Fibroblast of skin of back (primary cell): Measurements from ENCODE around the gene TTC1.
A peak's percentile ranks its signal among the peaks of the same experiment; 100 is the strongest.
"Not testable (repeated sequence)": the region's sequence is repeated elsewhere in the genome, so short reads cannot be mapped to it uniquely, and the experiment has no call there.

Experiments used
- DNase-seq: peaks from one replicate; pipeline ENCODE4 v3.0.0-alpha.2; 2013

The TTC1 gene

DNA sequence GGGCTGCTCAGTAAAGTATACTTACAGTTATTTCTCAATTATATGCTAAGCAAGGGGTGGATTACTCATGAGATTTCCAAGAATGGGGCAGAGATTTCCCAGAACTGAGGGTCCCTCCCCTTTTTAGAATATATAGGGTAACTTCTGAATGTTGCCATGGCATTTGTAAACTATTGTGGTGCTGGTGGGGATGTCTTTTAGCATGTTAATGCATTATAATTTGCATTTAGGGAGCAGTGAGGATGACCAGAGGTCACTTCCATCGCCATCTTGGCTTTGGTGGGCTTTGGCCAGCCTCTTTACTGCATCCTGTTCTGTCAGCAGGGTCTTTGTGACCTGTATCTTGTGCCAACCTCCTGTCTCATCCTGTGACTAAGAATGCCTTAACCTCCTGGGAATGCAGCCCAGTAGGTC, 35.5 kb downstream of the TTC1 start:
- DNase-seq = no peak

DNA sequence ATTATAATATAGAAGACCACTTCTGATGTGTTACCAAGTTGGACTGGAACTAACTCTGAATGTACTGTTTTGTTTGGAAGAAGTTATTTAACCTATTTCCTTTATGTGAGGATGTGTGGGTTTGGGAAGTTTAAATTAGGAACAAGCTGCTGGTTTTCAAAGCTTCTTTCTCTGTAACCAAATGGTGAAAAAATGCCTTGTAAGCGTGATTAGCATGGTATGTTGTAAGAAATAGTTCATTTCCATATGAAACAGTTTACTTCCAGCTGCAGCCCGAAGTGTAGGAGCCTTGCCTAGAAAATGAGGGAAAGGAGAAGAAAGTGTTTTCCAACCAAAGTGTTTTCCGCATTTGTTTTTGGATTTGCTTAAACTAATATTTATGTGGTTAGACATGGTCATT, 36.0 kb downstream of the TTC1 start:
- DNase-seq = no peak

DNA sequence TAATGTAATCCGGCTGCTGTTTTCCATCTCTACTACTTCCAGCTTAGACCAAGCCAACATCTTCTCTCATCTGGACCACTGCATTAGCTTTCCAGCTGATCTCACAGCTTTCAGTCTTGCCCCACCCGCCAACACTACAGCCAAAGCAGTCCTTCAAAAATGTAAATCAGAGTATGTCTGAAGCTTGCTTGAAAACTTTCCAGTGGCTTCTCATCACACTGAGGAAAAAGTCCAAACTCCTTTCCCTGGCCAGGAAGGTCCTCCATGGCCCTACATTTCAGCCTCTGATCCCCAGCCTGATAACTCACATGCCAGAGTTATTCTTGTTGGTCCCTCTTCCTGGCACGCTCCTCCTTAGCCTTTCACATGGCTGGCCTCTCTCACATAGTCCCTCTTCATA, 38.5 kb downstream of the TTC1 start:
- no peak for DNase-seq

DNA sequence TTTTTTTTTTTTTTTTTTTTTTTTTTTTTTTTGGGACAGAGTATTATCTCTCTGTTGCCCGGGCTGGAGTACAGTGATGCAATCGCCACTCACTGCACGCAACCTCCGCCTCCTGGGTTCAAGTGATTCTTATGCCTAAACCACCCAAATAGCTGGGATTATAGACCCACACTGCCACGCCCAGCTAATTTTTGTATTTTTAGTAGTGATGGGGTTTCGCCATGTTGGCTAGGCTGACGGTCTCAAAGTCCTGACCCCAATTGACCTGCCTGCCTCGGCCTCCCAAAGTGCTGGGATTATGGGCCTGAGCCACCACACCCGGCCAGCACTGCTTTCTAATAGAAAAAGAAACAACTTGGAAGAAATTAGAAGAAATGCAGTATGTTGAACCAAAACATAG, 39.2 kb downstream of the TTC1 start:
- no peak for DNase-seq

DNA sequence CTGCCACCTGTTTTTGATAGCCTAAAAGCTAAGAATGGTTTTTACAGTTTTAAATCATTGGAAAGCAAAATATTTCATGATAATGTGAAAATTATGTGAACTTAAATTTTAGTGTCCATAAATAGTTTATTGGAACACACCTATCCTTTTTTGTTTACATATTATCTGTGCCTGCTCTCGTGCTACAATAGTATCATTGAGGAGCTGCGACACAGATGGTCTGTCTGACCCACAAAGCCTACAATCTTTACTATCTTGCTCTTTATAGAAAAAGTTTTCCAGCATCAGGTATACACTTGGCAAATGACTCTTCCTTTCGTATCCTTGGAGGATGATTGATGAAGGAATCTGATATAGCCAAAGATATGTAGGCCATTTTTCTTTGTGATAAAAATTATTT, 40.2 kb downstream of the TTC1 start:
- DNase-seq = no peak

DNA sequence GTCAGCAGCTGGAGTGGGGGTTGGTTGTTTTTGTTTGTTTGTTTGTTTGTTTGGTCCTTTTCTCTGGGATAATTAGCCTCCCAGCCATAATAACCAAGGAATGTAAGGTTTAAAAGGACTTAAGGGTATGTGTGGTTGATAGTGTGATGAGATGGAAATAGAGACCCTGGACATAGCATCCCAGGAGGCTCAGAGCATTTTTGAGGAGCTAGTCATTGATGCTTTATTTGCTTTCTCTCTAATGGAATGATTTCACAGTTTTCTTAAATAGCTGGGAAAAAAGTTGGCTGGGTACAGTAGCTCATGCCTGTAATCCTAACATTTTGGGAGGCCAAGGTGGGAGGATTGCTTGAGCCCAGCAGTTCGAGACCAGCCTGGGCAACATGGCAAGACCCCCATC, 45.1 kb downstream of the TTC1 start:
- DNase-seq = peak; percentile 87

DNA sequence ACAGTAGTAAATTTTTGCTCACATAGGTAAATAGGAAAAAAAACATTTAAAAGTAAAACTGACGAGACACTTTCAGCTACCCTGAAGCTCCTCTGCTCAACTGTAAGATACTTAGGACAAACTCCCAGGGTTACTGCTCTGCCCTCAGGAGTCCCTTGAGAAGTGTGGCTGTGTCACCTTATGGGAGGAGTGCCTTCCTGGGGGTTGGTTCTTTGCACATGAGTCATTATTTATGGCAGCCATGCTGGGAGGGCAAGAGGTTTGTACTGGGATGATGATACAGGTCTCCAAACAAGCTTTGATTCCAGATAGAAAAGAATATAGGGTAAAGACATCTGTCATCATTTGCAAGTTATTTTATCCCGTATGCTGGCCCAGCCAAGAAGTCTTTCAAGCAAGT, 45.9 kb downstream of the TTC1 start:
- peak; percentile 84 for DNase-seq

DNA sequence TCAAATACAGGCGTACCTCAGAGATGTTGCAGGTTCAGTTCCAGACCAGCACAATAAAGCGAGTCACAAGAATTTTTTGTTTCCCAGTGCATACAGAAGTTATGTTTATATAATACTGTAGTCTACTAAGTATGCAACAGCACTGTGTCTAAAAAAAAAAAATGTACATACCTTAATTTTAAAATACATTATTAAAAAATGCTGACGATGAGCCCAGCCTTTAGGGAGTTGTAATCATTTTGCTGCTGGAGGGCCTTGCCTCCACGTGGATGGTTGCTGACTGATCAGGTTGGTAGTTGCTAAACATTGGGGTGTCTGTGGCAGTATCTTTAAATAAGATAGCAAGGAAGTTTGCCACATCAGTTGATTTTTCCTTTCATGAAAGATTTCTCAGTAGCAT, 48.3 kb downstream of the TTC1 start:
- peak; percentile 24 for DNase-seq

DNA sequence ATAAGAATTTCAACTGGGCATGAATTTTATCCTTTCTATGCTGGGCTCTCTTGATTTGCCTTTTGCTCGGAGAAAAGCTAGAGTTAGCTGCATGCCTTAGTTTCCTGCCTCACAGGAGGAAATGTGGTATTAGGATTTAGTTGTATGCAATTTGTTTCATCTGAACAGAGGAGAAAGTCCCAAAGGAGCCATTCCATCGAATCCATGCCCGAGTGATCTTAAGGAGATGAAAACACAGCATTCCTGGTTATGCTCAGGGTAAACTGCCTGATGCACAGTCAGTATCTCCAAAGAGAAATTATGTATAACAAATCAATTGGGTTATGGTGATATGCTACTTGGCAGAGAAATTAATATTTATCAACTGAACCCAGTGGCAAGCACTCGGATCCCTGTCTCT, 51.1 kb downstream of the TTC1 start:
- DNase-seq = no peak

DNA sequence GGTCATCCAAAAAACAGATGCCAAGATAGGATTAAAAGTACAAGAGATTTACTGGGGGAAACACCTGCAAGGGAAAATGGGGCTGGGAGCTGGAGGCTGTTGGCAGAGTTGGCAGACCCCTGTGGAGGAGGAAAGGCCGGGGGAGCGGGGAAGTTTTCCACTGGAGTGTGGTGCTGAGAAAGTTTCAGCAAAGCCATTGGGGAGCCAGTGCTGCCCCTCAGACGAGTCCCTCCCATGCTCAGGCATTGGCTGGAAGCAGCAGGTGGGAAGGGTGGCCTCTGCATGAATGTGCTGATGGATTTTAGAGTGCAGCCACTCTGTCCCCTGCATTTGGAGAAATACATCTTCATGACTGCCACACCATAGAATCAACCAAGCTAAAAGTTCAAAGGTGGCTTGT, 52.8 kb downstream of the TTC1 start:
- DNase-seq = no peak

DNA sequence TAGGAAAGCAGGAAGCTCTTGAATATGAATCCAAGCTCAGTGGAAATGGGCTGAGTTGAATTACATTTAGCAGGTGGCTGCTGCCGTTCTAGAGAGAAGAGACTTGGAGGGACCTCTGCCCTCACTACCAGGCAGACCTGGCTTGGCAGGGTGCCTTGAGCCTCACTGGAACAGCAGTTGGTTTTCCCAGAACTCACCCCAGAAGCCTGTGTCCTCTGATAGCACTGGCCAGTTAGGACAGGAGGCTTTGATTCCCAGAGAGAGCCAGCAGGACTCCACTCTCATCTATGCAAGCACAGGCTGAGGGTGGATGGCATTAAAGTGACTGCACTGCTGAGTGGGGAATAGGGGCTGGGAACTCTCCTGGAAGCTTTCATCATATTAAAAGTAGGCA, 55.5 kb downstream of the TTC1 start:
- no peak for DNase-seq

DNA sequence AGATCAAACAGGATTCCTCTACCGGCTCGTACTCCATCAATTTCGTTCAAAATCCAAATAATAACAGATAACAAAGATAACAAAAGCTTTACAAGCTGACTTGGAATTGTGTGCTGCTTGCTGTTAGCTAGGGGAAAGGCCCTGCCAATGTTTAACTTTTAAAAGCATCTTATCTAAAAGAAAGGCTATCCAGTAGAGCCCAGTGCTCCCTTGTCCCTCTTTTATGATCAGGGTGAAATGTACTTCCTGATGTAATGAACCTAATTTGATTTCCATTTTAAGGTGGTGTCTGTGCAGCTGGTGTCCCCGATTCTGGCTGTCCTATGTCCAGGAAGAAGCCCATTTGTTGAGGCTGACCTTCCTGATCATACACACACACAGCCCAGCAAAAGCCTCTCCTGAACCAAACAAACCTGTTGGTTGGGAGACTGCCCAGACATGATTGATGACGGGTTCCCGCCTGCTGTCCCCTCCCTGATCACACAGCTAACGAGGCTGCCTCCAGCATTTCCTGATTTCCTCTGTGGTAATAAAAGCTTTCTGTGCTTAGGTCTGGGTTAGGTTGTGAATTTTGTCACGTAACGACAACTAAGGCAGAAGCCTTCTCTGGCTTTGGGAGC, 56.2 kb downstream of the TTC1 start:
- no peak for DNase-seq

DNA sequence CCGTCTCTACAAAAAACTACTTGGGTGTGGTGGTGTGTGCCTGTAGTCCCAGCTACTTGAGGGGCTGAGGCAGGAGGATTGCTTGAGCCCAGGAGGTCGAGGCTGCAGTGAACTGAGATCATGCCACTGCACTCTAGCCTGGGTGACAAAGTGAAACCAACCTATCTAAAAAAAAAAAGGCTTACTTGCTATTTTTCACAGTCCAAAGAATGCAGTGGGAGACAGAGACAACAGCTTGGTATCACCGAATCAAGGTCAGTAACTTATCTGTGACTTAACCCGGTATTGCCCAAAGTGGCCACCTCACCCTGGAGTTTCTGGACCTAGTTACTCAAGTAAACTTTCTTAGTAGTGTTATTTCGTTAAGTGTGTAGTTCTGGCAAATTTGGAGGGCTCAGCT, 60.2 kb downstream of the TTC1 start:
- not testable (repeated sequence) for DNase-seq

DNA sequence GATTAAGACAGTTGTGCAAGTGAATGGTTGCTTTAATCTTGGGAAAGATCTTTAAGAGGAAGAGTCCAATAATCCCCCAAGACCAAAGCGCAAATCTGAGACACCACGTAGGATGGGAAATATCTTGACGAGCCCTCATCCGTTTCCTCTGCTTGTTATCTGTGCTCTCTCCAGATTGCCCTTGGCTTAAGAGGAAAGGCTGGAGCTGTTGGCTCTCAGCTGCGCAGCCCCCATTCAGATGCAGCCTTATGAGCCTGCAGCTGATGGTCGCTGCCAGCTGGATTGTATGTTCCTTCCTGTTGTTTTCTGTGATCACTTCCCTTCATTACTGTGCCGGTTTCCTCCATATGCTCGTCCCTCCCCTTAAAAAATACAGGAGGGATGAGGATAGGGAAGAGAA, 62.6 kb downstream of the TTC1 start:
- DNase-seq = no peak

DNA sequence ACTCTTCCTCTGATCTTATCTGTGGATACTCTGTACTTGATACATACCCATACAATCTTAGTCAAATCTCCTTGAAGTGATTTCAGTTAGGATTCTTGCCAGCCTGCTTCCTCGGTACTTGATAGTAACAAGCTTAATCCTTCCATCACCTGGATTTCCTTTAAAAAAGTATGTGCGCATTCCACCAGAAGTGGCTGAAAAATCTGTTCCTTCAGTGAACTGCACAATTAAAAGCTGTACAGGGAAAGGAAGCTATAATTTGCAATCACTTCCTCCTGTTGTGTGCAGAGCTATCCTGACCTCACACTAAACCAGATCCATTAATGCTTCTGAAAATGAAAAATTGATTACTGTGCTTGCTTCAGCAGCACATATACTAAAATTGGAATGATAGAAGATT, 63.0 kb downstream of the TTC1 start:
- DNase-seq = no peak

DNA sequence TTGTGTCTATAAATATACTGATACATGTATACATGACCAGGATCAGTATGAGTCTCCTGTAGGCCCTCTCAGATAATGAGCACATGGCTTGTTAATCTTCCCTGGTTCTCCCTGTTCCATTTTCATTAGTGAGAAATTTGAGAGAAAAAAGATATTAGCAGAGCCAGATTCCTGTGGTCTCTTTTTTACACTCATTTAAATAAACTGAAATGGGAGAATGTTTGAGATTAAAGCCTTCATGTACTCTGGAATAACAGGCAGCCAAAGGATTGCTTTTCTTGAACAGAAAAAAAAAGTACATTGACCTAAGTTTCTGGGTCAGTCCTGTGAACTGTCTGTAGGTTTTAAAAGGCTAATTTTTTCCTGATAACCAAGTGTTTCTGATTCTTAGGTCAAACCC, 66.1 kb downstream of the TTC1 start:
- no peak for DNase-seq

DNA sequence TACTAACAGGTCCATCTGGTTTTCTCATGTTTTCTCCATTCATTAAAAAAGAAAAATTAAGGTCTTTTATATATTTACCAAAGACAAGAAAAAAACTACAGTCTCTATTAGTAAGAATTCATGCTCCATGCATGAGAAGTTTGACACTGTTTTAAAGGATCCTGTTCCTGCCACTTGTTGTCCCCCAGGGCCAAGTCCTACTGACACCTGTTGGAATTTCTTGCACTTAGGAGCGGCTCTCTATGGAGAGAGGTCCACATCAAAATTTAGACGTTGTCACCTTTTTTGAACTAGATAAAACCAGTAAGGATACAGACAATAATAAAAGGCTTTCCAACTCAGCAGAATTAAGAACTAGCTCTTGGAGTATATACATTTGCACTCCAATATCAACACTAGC, 68.1 kb downstream of the TTC1 start:
- no peak for DNase-seq

DNA sequence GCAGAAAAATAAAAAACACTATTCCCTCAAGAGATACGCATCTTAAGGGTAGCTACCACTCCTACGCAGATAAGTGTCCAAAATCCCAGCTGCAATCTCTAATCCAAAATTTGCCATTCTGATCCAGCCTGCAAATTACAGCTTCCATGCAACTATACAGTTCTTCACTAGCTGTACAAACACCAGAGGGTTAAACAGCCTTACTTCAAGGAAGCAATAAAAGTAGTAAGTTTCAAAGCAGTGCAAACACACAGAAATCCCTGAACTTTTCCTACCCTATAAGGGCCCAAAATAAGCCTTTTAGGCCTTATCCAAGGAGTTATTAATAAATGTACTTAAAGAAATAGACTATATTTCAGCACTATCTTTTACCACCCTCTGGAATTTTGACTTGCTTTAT, 70.8 kb downstream of the TTC1 start:
- DNase-seq = no peak

DNA sequence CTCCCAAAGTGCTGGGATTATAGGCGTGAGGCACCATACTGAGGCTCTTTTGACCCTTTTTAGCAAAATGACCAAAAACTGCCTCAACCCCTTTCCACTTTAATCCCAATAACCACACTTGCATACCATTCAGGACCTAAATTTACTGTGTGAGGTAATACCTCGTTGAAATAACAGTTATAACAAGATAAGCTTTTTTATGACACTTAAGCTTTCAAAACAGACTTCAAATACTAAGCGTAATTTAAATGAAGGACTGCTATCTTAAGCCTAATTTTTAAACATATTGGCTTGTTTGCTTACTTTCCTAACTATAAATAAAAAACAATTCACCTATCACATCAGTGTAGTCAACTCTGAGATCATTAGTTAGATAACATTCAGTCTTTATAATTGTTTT, 72.6 kb downstream of the TTC1 start:
- no peak for DNase-seq

DNA sequence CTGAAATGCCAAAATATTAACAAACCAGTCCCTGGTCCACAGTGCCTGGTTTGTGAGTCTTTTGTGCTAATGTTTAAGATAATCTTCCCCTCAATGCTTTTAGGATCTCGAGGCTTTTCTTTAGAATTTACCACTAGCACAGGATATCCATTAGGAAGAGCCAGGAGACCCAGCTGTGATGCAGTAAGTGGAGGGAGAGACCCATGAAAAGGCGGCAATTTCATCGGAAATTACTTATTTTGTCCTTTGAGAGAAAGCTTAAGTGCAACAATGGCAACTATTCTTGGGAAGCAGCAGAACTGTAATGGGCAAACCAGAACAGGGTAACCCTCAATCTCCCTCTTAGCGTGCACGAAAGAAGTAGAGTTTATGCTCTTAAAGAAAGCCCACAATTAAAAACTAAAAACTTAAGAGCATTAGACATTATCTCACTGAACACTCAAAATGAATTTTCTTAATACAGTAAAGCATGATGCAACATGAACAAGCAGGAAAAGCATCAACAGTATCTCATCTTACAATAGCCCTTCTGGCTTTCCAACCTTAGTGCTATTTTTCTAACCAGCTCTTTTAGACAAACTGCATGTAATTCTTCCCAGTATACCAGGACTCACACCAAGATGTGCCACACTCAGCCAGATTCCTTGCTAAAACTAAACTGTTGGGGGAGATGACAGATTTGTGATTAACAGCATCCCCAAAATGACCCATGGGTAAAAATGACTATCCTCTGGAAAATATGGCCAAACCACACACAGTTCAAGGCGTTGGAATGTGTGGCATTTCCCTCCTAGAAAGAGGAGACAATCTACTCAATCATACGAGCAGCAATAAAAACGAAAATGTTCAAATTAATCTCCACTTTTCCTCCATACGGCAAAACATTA, 73.9 kb downstream of the TTC1 start:
- DNase-seq = peak; percentile 96

DNA sequence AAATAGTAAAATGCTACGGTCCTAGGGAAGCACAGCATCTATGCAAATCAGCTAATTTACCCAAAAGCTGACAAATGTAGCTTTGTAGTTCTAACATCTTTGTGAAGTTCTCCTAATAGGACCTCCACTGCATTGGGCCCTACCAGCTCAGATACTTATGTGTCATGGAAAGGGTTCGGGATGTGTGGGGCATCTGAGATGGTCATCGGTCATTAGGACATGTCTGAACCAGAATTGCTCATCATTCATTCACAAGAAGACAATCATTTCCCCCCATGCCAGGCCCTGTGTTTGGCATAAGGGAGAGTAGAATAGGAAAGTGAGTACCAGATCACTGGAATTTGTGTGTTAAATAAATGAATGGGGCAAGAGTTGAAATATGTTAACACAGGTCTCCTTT, 74.6 kb downstream of the TTC1 start:
- peak; percentile 79 for DNase-seq

DNA sequence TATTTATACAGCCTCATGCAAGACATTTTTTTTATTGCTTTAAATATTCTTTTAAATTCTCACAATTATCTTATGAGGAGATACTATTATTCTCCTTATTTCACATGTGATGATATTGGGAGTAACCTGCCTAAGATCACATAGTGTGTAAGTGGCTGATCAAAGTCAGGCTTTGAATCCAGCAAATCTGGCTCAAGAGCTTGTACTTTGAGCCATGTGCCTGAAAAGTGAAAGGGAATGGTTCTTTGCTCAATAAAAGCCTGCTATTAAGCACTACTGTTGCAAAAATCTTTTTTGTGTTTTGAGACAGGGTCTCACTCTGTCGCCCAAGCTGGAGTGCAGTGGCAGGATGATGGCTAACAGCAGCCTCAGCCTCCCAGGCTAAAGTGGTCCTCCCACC, 75.2 kb downstream of the TTC1 start:
- DNase-seq = no peak

DNA sequence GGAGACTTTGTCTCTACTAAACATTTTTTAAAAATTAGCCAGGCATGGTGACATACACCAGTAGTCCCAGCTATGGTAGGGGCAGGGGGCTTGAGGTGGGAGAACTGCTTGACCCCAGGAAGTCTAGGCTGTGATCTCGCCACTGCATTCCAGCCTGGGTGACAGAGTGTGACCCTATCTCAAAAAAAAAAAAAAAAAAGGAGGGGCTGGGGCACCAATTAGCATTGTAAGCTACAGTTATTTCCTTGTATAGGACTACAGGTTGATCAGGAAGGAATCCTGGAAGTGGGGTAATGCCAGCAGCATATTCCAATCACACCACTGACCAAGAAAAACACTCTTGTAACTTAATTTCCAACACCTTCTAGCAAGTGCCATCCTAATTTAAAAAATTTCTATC, 78.3 kb downstream of the TTC1 start:
- no peak for DNase-seq

DNA sequence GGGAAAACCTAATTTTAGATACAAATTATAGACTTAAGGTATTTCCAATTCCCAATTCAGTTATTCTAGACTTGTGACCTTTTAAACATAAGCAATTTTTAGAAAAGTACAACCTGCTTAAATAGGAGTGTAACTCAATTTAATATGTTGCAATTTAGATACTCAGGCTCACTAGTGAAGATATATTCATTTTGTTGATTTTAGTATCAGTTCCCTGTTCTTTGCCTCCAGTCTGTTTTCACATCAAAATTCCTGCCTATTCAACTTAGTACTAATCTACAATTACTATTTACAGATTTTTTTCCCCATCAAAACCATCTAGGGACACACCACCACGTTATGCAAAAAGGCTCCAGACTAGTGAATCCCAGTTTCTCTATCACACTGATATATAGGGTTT, 79.9 kb downstream of the TTC1 start:
- DNase-seq = no peak

DNA sequence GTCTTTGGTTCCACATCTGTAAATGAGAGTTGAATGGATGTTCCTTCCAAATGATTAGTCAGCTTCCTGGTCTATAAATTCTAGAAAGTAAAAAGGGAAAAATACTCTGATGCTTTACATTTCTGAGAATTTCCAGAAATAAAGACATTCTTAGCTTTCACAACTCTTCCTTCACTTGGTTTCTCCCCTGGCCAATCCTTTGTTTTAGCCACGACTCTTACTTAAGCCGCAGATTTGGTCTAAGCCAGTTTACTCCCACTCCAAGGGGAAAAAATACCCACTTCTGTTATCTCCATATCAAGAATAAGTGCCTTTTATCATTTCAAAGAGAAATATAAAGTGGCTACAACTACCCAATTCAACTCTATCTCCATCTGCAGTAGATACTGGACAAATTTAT, 80.6 kb downstream of the TTC1 start:
- DNase-seq = no peak
